Stromal cell of bone marrow (primary cell): ENCODE results near the gene PCSK6.

Experiments
- DNase-seq: peaks from one replicate; pipeline ENCODE4 v3.0.0-alpha.2; 2012; ENCODE audit warnings: low read depth

Gene PCSK6

DNA sequence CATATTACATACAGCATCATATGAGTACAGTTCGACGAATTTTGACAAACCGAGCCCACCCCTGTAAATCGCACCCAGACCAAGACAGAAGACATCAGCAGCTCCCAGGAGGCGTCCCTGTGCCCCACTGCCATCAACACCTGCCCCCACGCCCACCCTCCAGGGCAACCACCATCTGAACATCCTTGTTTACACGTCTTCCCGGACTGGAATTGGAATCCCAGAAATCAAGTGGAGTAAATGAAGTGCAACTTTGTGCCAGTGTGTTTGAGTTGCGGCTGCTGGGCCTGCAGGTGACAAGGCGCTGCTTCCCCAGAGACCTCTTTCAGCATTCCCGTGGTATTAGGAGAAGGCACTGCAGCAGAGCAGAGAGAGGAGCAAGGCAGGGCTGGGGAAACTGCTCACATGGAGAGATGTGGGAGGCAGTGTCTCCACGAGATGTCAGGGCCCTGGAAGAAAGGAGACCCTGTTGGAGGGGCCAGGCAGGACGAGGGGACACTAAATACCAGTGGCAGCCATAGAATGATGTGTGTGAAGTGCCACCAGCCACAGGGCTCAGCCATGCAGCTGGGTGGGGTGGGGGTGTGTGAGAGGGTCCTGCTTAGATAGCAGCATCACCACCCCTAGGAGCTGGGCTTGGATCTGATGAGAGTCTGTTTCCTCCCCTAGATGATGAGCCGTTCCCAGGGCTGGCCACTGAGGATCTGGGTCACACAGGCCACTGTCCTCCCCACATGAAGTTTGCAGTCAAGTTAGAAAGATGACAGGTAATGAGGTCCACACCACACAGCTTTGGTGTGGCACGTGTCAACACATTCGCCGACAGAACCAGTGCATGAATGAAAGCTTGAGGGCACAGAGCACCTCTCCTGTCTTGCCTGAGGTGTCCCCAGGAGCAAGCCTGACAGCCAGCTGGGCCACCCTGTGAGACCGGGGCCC, 33.4 kb upstream of the PCSK6 start:
- no peak for DNase-seq

GRCh38 chr15:101522091-101522490, 32.6 kb upstream of the PCSK6 start:
- no peak for DNase-seq

DNA sequence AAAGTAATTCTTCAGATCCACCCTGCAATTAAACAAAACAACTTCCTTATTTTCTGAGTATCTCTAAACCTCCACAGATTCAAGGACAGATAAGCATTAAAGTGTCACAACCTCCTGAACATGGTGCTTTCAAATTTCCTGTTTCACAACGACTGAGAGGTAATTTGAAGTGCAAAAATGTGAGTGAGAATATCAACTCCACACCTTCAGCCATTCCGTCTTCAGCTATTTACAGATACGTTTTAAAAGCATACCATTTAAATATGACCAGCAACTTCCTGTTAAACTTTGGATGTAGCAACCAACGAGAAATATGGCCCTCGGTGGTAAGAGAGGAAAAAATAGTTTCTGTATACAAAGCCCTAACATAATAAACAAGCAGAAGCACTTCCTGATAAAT, 32.1 kb upstream of the PCSK6 start:
- no peak for DNase-seq

DNA sequence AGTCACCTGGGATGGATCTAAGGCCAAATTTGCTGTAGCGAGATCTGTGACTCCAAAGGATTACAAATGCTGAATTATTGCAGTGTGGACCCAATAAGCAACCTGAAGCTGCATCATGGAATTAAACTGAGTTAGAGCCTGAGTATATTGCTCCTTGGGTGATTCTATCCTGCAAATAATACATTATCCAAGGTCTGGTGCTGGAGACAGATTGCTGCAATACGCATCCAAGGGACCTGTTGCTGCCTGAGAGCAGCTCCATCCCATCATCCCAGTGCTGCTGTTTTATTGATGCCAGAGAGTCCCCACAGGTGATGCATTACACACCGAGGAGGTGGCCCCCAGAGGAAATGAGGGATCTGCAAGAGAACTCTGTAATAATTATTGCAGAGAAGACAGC, 31.6 kb upstream of the PCSK6 start:
- no peak for DNase-seq

DNA sequence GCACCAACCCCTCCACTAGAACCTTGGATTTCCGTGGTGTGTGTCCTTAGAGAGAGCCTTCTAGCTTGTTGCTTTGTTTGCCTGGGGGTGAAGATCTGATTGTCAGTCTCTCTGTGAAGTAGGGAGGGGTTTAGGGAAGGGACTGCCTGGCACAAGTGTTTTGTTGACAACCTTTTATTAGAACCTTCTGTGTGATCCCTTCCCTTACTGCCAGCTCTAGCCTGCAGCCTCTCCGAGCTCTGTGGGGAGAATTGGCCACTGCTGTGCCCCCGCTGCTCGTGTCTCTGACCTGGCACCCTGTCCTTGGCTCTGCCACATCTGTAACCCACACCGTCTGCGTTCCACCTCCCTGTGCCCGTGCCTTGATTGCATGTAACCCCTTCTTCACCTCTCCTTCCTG, 30.9 kb upstream of the PCSK6 start:
- no peak for DNase-seq

DNA sequence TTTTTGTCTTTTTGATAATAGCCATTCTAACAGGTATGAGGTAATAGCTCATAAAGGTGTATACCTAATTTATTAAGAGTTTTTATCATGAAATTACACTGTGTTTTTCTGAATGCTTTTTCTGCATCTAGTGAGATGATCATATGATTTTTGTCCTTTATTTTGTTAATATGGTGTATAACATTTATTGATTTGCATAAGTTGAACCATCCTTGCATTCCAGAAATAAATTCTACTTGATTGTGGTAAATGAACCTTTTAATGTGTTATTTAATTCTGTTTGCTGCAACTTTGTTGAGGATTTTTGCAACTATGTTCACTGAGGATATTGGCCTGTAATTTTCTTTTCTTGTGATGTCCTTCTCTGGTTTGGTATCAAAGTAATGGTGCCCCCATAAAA, 28.0 kb upstream of the PCSK6 start:
- no peak for DNase-seq

- no peak for DNase-seq
Observed at GRCh38 chr15:101514318-101514717, 24.8 kb upstream of the PCSK6 start.

GRCh38 chr15:101511717-101512116, 22.2 kb upstream of the PCSK6 start:
- no peak for DNase-seq

DNA sequence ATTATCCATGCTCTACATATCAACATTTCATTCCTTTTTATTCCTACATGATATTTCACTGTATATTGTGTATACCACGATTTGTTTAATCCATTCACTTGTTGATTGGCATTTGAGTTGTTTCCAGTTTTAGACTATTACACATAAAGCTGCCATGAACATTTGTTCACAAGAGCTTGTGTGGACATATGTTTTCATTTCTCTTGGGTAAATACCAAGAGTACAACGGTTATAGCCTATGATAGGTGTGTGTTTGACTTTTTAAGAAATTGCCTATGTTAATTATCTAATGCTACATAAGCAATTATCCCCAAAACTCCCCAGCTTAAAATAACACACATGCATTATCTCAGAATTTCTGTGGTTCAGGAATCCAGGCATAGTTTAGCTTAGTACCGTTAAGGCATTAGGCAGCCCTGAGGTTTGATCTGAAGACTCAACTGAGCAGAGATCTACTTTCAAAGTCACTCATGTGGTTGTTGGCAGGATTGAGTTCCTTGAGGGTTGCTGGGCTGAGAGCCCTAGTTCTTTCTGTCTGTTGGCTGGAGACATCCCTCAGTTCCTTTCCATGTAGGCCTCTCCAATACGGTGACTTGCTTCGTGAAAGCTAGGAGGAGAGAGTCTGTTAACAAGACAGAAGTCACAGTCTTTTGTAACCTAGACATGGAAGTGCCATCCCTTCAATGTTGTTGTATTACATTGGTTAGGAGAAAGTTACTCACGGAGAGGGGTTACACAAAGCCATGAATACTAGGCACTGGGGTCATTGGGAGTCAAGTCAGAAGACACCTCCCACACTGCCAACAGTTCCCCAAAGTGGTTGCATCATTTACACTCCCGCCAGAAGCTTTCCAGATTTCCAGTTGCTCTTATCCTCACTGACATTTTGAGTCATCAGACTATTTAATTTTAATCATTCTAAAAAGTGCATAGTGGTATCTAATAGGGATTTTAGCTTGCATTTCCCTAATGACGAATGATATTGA, 21.0 kb upstream of the PCSK6 start:
- no peak for DNase-seq

DNA sequence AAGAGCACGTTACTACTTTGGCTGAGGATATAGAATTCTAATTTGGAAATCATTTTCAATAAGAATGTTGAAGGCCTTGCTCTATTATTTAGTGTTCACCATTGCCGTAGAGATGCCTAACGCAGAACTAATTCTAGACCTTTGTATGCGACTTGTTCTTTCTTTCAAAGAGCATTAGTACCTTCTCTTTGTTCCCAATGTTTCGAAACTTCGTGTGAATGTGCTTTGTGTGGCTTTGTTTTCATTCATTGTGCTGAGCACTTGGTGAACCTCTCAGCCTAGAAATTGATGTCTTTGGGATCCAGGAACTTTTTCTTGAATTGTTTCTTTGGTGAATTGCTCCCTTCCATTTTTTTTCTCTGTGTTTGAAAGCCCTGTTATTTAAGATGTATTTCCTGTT, 19.8 kb upstream of the PCSK6 start:
- DNase-seq: no peak

GRCh38 chr15:101506491-101506890, 17.0 kb upstream of the PCSK6 start:
- no peak for DNase-seq

DNA sequence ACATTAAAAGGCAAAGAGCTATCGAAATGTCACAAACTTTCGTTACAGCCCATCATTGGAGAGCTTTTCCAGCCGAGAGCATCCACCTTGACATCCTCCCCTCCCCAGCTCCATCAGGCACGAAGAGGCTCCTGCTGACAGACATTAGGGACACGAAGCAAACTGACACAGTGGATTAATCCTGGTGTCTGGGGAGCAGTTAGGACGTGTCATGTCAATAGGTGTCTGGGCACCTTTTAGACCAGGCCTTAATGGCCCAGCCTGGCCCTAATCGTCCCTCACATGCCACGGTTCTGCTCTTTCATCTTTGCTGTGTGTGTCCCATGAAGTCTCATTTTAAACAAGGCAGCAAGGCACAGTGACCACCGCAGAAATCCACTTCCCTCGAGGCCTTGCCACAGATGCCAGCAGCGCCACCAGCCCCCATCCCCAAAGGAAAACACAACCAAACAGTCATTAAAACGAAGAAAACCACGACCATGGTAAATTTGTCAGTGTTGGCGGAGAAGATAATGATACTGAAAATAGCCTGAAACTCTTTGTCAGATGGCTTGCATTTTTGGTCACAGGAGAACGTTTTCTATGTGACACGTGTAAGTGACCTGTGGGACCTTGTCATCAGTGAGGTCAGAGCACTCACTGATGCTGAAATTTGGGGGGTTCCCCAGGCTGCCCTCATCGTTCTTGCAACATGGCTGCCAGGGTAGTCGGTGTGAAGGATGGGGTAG, 16.3 kb upstream of the PCSK6 start:
- no peak for DNase-seq

DNA sequence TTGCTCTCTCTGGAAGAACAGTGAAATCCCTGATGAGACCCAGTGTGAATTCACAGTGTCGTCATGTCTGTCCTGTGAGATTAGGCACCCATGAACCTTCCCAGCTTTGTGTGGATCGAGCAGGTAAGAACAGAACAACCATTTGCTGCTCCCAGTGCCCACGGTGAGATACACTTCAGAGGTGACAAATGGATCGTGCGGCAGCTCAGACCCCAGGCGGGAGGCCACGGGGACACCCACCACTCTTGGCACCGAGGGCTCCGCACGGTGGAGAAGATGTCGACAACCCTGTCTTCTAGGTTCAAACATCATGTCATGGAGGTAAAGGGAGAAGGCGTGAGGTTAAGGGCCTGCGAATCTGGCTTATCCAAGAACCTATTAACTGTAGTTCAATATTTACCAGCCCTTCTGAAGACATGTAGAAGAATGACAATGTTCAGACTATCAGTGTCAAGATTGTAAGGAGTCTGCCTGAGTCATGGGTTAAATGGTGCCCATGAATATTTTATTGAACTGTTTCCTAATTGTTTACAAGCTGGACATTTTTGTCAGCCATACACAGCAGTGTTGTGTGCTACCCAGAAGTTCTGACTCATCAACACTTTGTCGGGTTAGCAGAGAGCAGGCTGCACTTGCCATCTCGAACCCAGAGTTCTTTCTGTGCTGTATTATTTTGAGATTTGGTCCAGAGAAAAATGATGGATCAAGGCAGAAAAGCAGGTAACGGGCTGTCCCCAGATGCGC, 15.5 kb upstream of the PCSK6 start:
- no peak for DNase-seq

DNA sequence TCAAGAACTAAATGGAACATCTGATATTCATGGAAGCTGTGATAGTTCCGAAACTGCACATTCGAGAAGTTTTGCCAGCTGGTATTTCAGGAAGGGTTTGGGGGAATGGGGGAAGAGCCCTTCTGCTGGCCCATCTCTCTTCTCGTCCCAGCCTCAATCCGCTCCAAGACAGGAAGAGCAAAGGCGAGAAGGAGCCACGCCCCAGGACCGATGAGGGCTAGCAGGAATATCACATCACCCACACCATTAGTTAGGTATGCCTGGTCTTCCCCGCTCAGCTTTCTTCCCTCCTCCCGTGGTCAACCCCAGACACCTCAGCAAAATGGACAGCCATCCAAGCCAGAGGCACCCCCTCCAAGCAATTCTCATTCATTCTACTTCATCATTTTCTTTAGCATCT, 14.9 kb upstream of the PCSK6 start:
- DNase-seq: no peak

DNA sequence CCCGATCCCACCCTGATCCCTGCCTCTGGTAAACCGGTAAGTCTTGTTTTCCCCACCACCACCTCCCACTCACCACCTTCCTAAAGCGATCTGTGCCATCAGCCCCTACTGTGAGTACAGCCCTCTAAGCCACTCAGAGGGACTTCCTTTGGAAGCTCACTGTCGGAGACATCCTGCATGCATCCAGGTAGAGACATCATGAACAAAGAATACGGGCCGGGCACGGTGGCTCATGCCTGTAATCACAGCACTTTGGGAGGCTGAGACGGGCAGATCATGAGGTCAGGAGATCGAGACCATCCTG, 13.7 kb upstream of the PCSK6 start:
- no peak for DNase-seq

DNA sequence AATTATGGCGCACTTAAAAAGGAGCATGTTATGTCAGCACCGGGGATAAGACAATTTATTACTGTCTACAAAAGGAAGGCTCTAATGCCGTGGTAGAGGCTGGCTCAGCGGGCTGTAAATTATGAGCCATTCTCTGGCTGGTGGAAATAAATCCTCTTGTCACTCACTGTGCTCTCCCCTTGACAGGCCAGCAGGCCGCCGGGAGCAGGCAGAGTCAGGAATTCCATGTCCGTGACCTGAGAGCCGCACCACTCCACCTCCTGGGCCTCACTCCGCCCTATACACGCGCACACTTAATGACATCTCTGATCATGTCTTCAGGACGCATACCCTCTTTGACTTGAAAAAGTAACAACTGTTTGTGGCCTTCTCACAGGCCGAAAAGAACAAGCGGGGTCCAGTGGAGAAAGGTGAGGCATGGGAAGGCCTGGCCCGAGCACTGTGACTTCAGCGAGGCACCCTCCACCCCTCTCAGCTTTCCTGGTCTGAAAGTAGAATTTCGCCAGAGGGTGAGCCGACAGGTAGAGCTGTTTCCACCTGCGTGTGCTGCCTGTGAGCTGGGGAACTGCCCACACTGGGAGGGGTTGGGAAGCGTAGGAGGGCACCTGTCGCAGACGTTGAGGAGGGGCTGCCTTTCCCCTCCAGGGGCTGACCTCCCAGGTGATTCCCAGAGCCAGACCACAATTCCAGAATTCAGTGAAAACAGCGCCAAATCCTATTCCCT, 13.2 kb upstream of the PCSK6 start:
- DNase-seq: no peak

DNA sequence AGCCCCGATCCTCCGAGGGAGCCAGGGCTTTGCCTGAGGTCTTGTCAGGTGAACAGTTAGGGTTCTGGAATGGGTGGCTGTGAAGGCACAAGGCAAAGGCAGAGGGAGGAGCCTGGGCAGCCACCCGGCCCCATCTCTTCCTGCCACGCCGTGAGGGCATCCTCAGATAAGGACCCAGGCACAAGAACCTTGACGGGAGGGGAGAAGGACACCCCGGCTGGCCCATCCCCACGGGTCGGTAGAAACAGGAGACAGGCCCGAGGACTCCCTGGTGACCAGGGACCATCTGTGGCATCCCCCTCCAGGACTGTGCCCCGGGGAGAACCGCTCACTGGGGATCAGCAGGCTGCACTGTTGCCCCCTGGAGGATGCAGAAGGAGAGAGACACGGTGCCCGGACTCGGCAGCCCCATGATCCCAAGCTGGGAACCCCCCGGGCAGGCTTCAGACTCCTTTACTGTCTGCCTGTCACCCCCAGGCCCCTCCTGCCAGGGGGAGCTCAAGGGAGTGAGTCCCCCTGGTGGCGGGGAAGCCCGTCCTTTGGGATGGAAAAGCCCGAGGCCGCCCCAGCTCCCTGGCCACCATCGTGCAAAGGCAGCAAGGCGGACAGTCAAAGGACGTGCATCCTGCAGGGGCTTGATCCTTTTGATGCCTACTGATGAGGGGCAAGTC, 12.3 kb upstream of the PCSK6 start:
- DNase-seq: no peak

DNA sequence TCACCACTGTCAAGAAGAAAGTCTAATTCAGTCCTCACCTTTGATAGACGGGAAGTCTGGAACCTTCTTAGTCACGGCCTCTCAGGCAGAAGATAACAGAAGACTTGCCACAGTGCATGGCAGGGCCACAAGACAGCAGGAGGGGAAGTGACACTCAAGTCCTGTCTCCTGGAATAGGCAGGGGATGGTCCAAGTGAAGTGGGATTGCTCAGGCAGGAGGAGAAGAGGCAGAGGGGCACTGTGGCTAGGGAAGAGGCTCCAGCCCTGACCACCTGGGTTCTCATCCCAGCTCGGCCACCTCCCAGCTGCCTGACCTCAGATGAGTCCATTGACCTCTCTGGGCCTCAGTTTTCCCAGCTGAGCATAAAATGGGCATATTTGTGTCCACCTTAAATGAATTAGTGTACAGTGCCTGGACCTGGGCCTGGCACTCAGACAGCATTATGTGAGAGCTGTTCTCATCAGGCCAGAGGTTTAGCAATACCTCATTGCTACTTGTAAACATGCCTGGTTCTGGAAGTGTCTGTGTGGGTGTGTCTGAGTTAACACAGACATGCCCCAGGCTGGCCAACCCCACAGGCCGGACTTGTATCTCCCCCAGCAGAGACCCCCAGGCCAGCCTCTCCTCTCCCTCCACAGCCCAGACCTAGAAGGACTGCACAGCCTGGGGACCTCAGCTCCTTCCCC, 11.5 kb upstream of the PCSK6 start:
- no peak for DNase-seq

DNA sequence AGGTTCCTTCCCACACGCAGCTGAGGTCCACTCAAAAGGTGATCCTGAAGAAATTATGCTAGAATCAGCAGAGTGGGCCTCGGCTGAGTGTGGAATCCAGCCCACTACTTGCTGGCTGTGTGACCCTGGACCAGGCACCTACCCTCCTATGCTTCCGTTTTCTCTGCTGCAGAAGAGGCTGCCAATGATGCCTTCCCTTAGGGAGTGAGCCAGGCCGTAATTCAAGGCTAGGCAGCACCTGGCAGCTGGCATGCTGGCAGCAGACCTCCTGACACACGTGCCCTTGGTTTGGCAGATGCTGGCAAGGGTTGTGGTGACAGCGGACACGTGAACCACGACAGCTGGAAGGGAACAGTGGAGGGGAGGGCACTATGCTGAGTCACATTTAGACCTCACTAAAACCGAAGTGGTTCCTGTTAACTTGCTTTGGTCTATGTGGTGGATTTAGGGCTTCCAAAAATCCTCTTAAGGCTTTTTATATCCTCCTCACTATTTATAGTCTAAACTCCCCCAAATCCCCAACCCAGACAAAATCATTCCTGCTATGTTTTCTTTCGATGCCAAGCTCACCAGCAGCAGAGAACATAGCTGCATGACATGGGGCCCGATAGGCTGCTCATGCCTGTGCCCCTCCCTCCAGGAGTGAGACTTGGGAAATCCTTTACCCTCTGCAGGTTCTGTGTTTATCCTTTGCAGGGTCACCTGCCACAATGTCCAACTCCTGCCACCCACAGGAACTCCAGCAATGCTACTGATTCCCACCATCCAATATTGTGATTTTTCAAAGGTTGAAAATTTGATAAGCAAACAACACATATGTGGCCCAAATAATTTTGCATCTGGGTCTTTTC, 10.6 kb upstream of the PCSK6 start:
- DNase-seq: no peak
